ENCODE results near the gene TTC34. TPM values are rescaled to one million over a fixed set of nuclear protein-coding genes. Genes with fewer than 3 reads are reported as not detected.

The TTC34 gene
- total RNA-seq, 4 donors from 2014 or later = 0.17 to 0.75 (median 0.27) TPM

- TF ChIP-seq CTCF (IDR thresholded peaks at IDR 0.05; ENCODE audit: low read depth) = no peak
These were observed 211.0 kb downstream of the TTC34 start for GRCh38 chr1:2590233-2591141.

- TF ChIP-seq CTCF (IDR thresholded peaks at IDR 0.05; ENCODE audit: low read depth) = no peak
These were observed 211.9 kb downstream of the TTC34 start for GRCh38 chr1:2589431-2590232.

- TF ChIP-seq CTCF (IDR thresholded peaks at IDR 0.05; ENCODE audit: low read depth) = no peak
These were observed 212.6 kb downstream of the TTC34 start for GRCh38 chr1:2588661-2589430.

- no peak for TF ChIP-seq CTCF (IDR thresholded peaks at IDR 0.05; ENCODE audit: low read depth)
These were observed 213.5 kb downstream of the TTC34 start for GRCh38 chr1:2587860-2588571.

GRCh38 chr1:2587071-2587859 lies 214.2 kb downstream of the TTC34 start:
- no peak for TF ChIP-seq CTCF (IDR thresholded peaks at IDR 0.05; ENCODE audit: low read depth)

Data from subcutaneous adipose tissue (tissue), 4 donors.